HG02798 (cell line): Measurements from ENCODE around the gene KRTAP20-2.

Source experiments
- ATAC-seq: cut with Tn5 transposase; IDR thresholded peaks from one replicate; pipeline ENCODE4 v1.9.1; 2021; ENCODE audit warnings: mild to moderate bottlenecking; ENCODE audit not compliant: unreplicated experiment, poor library complexity

KRTAP20-2 gene

GRCh38 chr21:30672985-30673650 is 38.1 kb downstream of the KRTAP20-2 start:
- no peak for ATAC-seq

GRCh38 chr21:30674312-30674711 is 39.3 kb downstream of the KRTAP20-2 start:
- no peak for ATAC-seq

GRCh38 chr21:30676737-30677136 is 41.7 kb downstream of the KRTAP20-2 start:
- ATAC-seq: no peak

- ATAC-seq: no peak
These were observed 45.6 kb downstream of the KRTAP20-2 start for GRCh38 chr21:30680586-30680985.

GRCh38 chr21:30684506-30684905 is 49.5 kb downstream of the KRTAP20-2 start:
- no peak for ATAC-seq
